Endothelial cell of umbilical vein (primary cell): ENCODE data around the gene ERG. TPM values are rescaled to one million over a fixed set of nuclear protein-coding genes. Genes with fewer than 3 reads are reported as not detected.

Experiments used
- BruUV-seq: library from RNA; stranded (reverse); fragments of 400-500 nt; replicated peaks from 2 replicates; lab custom pipeline; 2021; lab: Mats Ljungman, UMichigan
- CTCF ChIA-PET: fragments of 300-600, 350-600 bp; sonication (Branson Sonifier 250); formaldehyde crosslinking; loops from one replicate; lab custom pipeline; 2021; ENCODE audit warnings: antibody characterized with exemption, inconsistent platforms; lab: Charles Lee
- POLR2A ChIA-PET: fragments of 300-600, 350-600 bp; sonication (Branson Sonifier 250); formaldehyde crosslinking; loops from one replicate; lab custom pipeline; 2021; ENCODE audit warnings: antibody characterized with exemption, inconsistent platforms; lab: Charles Lee
- DNase-seq: peaks from one replicate; pipeline ENCODE4 v3.0.0-alpha.2; 2011; ENCODE audit warnings: low read depth, low spot score
- FAIRE-seq: peaks from 2 replicates; lab custom pipeline; 2011; peaks lifted over from hg19 to GRCh38; lab: Jason Lieb, UNC
- H2AFZ ChIP-seq: 2 replicates; pipeline ENCODE4 v1.6.0; 2012; ENCODE audit warnings: low read depth, low read length, control low read depth, inconsistent platforms
- H3K27ac ChIP-seq: 2 replicates; pipeline ENCODE4 v1.5.1; 2011; ENCODE audit warnings: low read depth, mild to moderate bottlenecking, control low read depth, low read length, moderate library complexity; ENCODE audit not compliant: insufficient read depth
- H3K27me3 ChIP-seq, 2 experiments: 2 replicates each; pipeline versions ENCODE4 v1.6.0 to v1.6.1; 2011; ENCODE audit warnings: low read length in 2 of 2, mixed read lengths in 1 of 2; ENCODE audit not compliant: control insufficient read depth in 2 of 2, insufficient read depth in 2 of 2
- H3K36me3 ChIP-seq, 2 experiments: 2 replicates in 1 of 2; 3 replicates in 1 of 2; pipeline ENCODE4 v1.5.1; 2011; ENCODE audit warnings: low read length in 2 of 2, mild to moderate bottlenecking in 1 of 2, moderate library complexity in 1 of 2; ENCODE audit not compliant: control insufficient read depth in 2 of 2, insufficient read depth in 2 of 2; ENCODE audit errors: extremely low read depth in 1 of 2
- H3K4me1 ChIP-seq: 3 replicates; pipeline ENCODE4 v1.5.1; 2011; ENCODE audit warnings: mild to moderate bottlenecking, low read length; ENCODE audit not compliant: control insufficient read depth, insufficient read depth; ENCODE audit errors: extremely low read depth
- H3K4me2 ChIP-seq: 2 replicates; pipeline ENCODE4 v1.6.1; 2011; ENCODE audit warnings: low read length, control low read depth, mixed read lengths; ENCODE audit not compliant: insufficient read depth
- H3K4me3 ChIP-seq, 3 experiments: fragments of 200-600 bp in 1 of 3; sonication (generic), shearing (Covaris generic) in 1 of 3; replicated peaks in 1 of 3; 2 replicates each; pipeline ENCODE4 v1.5.1; 2011 to 2016; ENCODE audit warnings: control low read depth in 3 of 3, low read length in 3 of 3, mild to moderate bottlenecking in 2 of 3, inconsistent platforms in 1 of 3, low read depth in 1 of 3, moderate library complexity in 1 of 3; ENCODE audit not compliant: insufficient read depth in 1 of 3
- H3K79me2 ChIP-seq: 2 replicates; pipeline ENCODE4 v1.6.0; 2012; ENCODE audit warnings: low read length, inconsistent platforms; ENCODE audit not compliant: control insufficient read depth, insufficient read depth
- H3K9ac ChIP-seq: replicated peaks from 2 replicates; pipeline ENCODE3; 2011; ENCODE audit warnings: low read length, control low read depth; ENCODE audit not compliant: insufficient read depth; ENCODE audit errors: extremely low read depth
- H3K9me1 ChIP-seq: replicated peaks from 3 replicates; pipeline ENCODE4 v1.6.0; 2011; ENCODE audit warnings: mild to moderate bottlenecking, low read length; ENCODE audit not compliant: control insufficient read depth, insufficient read depth; ENCODE audit errors: extremely low read depth
- H3K9me3 ChIP-seq: replicated peaks from 2 replicates; pipeline ENCODE4 v1.5.1; 2012; ENCODE audit warnings: low read length, inconsistent platforms; ENCODE audit not compliant: control insufficient read depth, insufficient read depth
- H4K20me1 ChIP-seq: replicated peaks from 2 replicates; pipeline ENCODE3; 2011; ENCODE audit warnings: mild to moderate bottlenecking, low read length; ENCODE audit not compliant: control insufficient read depth, insufficient read depth; ENCODE audit errors: extremely low read depth
- EZH2 ChIP-seq: IDR thresholded peaks from 2 replicates; pipeline ENCODE4 v1.6.1; 2012; ENCODE audit warnings: borderline replicate concordance, low read depth, mild to moderate bottlenecking, moderate library complexity, low read length, inconsistent platforms; ENCODE audit not compliant: severe bottlenecking
- FOS ChIP-seq: IDR thresholded peaks from 2 replicates; pipeline ENCODE4 v1.6.1; 2011; ENCODE audit warnings: mild to moderate bottlenecking, low read length, moderate library complexity, borderline replicate concordance; ENCODE audit not compliant: insufficient read depth
- GATA2 ChIP-seq: IDR thresholded peaks from 2 replicates; pipeline ENCODE4 v1.7.0; 2011; ENCODE audit warnings: low read depth, mild to moderate bottlenecking, moderate library complexity, mixed read lengths, low read length; ENCODE audit not compliant: insufficient read length, insufficient read depth
- JUN ChIP-seq: IDR thresholded peaks from 2 replicates; pipeline ENCODE4 v1.6.1; 2011; ENCODE audit warnings: borderline replicate concordance, low read depth; ENCODE audit not compliant: insufficient read length, insufficient read depth
- MYC ChIP-seq: IDR thresholded peaks from one replicate; pipeline ENCODE4 v1.6.1; 2011; ENCODE audit warnings: mild to moderate bottlenecking, low read depth, low read length
- POLR2A ChIP-seq: IDR thresholded peaks from 2 replicates; pipeline ENCODE4 v1.6.1; 2012; ENCODE audit warnings: low read depth, mild to moderate bottlenecking, control low read depth, low read length
- POLR2AphosphoS5 ChIP-seq: IDR thresholded peaks from 2 replicates; pipeline ENCODE4 v1.6.1; 2012; ENCODE audit warnings: low read depth, mild to moderate bottlenecking, control low read depth, low read length, moderate library complexity; ENCODE audit not compliant: insufficient read depth
- dilution Hi-C: fragments of 300-500 bp; cut with MboI; formaldehyde crosslinking; loops from one replicate; pipeline ENCODE4 v1.15.0; 2019; ENCODE audit warnings: low sequenced_read_pairs; ENCODE audit not compliant: extremely low pct_ligation_motif_present
- intact Hi-C: fragments of 100-400 bp; cut with micrococcal nuclease; formaldehyde crosslinking; loops from one replicate; pipeline ENCODE4 v1.10.0; 2022
- polyA plus RNA-seq, 4 experiments: library from polyadenylated mRNA; depleted of rRNA in 3 of 4; stranded (reverse) in 3 of 4; unstranded in 1 of 4; fragments of >200 nt; gene quantifications; 2 replicates each; pipeline versions ENCODE4 v1.2.1 to v1.2.3, GENCODE V29; 2011 to 2012; ENCODE audit warnings: missing spikeins in 1 of 4
- total RNA-seq: library from RNA; stranded (reverse); gene quantifications from 2 replicates; pipeline ENCODE4 v1.2.3, GENCODE V29; 2021
- TF ChIP-seq, protein P1 (sequence below), 2 donors: IDR thresholded peaks; 1 replicate in 1 of 2; 2 replicates in 1 of 2; pipeline ENCODE4 v1.5.1; 2011; ENCODE audit warnings: low read length in 2 of 2, mild to moderate bottlenecking in 2 of 2, moderate library complexity in 2 of 2, control low read depth in 1 of 2, inconsistent platforms in 1 of 2, low read depth in 1 of 2; ENCODE audit not compliant: insufficient read depth in 1 of 2; ENCODE audit errors: extremely low read depth in 1 of 2
- TF ChIP-seq, protein P2 (sequence below): IDR thresholded peaks from 2 replicates; pipeline ENCODE4 v1.6.1; 2011; ENCODE audit not compliant: insufficient read depth, insufficient read length

Gene ERG
- total and polyA plus RNA-seq, 2 donors (not counting 3 experiments of a cell fraction or from before 2014, with no cell fraction given), result 173 to 210 TPM

DNA sequence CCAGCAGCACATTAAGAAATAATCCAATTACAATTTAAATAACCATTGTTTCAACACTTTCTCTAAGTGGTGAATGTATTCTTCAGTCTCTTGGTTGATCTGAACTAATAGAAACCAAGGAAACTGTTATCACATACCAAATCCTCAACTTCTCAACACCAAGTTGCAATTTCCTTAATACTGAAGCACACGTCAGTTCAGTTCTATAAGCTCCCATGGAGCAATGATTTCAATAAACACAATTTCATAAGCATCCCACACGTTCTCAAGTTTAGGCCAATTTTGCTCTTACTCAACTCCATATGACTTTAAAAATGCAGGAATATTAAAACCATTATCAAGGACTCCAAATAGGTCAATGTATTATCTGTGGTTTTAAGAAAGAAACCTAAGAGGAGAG, 5.8 kb upstream of the ERG start:
- H4K20me1 ChIP-seq, result no peaks in the 10 kb centered on the region
- peaks cover 65% of the 10 kb centered on the region for H3K4me1 ChIP-seq
- no peaks in the 10 kb centered on the region for H3K9me1 ChIP-seq
- TSS peak; percentile 65 for BruUV-seq
- dilution Hi-C loops, result no loop called here
- no peaks in the 10 kb centered on the region for H3K27me3 ChIP-seq
- H3K36me3 ChIP-seq, result peaks cover 0 to 2% of the 10 kb centered on the region in 2 experiments
- H3K27ac ChIP-seq, result peak overlapping the region; percentile 97
- DNase-seq, result no peak
- POLR2A ChIA-PET, result no interaction called here
- H3K9ac ChIP-seq, result peak overlapping the region; percentile 99
- H3K79me2 ChIP-seq, result peaks cover 29% of the 10 kb centered on the region
- H3K9me3 ChIP-seq, result no peaks in the 10 kb centered on the region
- FAIRE-seq, result no peak
- TF ChIP-seq POLR2A (peak; percentile 4), FOS (no peak)
- H2AFZ ChIP-seq, result peak overlapping the region; percentile 9
- H3K4me3 ChIP-seq, result peak overlapping the region; percentile 2 to 93 (median 43)
- CTCF ChIA-PET, result interaction anchor here (0.5 to 1.4 kb wide), 2 partner anchors 163 to 208 kb away, joined by 3 read pairs; no protein-coding TSS in a partner anchor
- intact Hi-C loops, result loop anchor here (2.0 to 10.0 kb wide), 2 partner anchors 301 to 671 kb away; partner anchors contain the start of gene ETS2
- peak overlapping the region; percentile 90 for H3K4me2 ChIP-seq

DNA sequence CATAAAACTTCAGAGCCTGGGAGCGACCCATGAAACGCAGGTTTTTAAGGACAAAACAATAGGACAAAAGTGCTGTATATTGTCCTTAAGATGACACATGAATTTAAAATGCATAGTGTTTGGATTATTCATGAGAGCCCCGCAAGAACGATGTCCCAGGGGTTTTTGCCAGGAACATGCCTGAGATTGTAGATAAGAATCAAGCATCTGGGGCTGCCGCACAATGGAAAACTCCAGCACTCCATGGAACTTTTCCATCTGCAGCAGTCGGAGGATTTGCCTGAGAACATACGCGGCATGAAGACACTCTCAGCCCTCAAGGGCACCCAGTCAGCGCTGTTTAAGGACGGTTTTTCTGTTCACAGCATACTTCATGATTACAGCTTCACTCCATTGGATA, 5.3 kb upstream of the ERG start:
- CTCF ChIA-PET, result interaction anchor here (0.5 to 1.3 kb wide), 3 partner anchors 20 to 208 kb away, joined by 3 to 4 read pairs (median 3); no protein-coding TSS in a partner anchor
- peak overlapping the region; percentile 2 to 93 (median 43) for H3K4me3 ChIP-seq
- H3K9ac ChIP-seq, result peak overlapping the region; percentile 99
- peaks cover 29% of the 10 kb centered on the region for H3K79me2 ChIP-seq
- BruUV-seq, result no TSS peak
- TF ChIP-seq JUN, result peak; percentile 89
- TF ChIP-seq, protein P1, sequence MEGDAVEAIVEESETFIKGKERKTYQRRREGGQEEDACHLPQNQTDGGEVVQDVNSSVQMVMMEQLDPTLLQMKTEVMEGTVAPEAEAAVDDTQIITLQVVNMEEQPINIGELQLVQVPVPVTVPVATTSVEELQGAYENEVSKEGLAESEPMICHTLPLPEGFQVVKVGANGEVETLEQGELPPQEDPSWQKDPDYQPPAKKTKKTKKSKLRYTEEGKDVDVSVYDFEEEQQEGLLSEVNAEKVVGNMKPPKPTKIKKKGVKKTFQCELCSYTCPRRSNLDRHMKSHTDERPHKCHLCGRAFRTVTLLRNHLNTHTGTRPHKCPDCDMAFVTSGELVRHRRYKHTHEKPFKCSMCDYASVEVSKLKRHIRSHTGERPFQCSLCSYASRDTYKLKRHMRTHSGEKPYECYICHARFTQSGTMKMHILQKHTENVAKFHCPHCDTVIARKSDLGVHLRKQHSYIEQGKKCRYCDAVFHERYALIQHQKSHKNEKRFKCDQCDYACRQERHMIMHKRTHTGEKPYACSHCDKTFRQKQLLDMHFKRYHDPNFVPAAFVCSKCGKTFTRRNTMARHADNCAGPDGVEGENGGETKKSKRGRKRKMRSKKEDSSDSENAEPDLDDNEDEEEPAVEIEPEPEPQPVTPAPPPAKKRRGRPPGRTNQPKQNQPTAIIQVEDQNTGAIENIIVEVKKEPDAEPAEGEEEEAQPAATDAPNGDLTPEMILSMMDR (IDR thresholded peaks at IDR 0.05; ENCODE audit: extremely low read depth in 1 of 2, insufficient read depth in 1 of 2, low read depth in 1 of 2, low read length in 2 of 2), result no peak
- TF ChIP-seq MYC, result no peak
- peak; percentile 99 for TF ChIP-seq GATA2
- TF ChIP-seq, protein P2, sequence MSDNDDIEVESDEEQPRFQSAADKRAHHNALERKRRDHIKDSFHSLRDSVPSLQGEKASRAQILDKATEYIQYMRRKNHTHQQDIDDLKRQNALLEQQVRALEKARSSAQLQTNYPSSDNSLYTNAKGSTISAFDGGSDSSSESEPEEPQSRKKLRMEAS, result peak; percentile 33
- TF ChIP-seq EZH2, result no peak
- TF ChIP-seq POLR2A, result peak; percentile 84
- TF ChIP-seq FOS, result peak; percentile 12
- TF ChIP-seq POLR2AphosphoS5, result peak; percentile 75
- dilution Hi-C loops, result no loop called here
- FAIRE-seq (no peak), DNase-seq (peak; percentile 97)
- no peaks in the 10 kb centered on the region for H3K9me1 ChIP-seq
- POLR2A ChIA-PET, result interaction anchor here (0.6 kb wide), 2 partner anchors 63 to 94 kb away, joined by 4 to 8 read pairs; no protein-coding TSS in a partner anchor
- H3K4me1 ChIP-seq, result peaks cover 70% of the 10 kb centered on the region
- peak overlapping the region; percentile 9 for H2AFZ ChIP-seq
- H3K9me3 ChIP-seq, result no peaks in the 10 kb centered on the region
- no peaks in the 10 kb centered on the region for H3K27me3 ChIP-seq
- H3K36me3 ChIP-seq, result peaks cover 0 to 2% of the 10 kb centered on the region in 2 experiments
- peak overlapping the region; percentile 90 for H3K4me2 ChIP-seq
- intact Hi-C loops, result loop anchor here (1.0 to 10.0 kb wide), 2 partner anchors 27 to 671 kb away; no protein-coding TSS in a partner anchor
- no peaks in the 10 kb centered on the region for H4K20me1 ChIP-seq
- peak overlapping the region; percentile 97 for H3K27ac ChIP-seq
